MM.1S (cell line): ENCODE measurements around the gene ZNF557.

Experiments used
- DNase-seq: peaks from one replicate; pipeline ENCODE4 v3.0.0-alpha.2; 2015
- H2AFZ ChIP-seq: fragments of 300-600 bp; sonication (generic); 2 replicates; pipeline ENCODE4 v1.6.0; 2016; ENCODE audit warnings: antibody characterized with exemption, low read length
- H3F3A ChIP-seq: fragments of 300-600 bp; sonication (generic); 2 replicates; pipeline ENCODE4 v1.6.1; 2016; ENCODE audit warnings: mild to moderate bottlenecking, antibody characterized with exemption, low read length, moderate library complexity, mixed read lengths; ENCODE audit not compliant: insufficient read depth
- H3K27ac ChIP-seq: fragments of 300-600 bp; sonication (generic); 2 replicates; pipeline ENCODE4 v1.5.1; 2016; ENCODE audit warnings: mild to moderate bottlenecking, low read length
- H3K27me3 ChIP-seq: fragments of 300-600 bp; sonication (generic); replicated peaks from 2 replicates; pipeline ENCODE4 v1.6.0; 2016; ENCODE audit warnings: low read length; ENCODE audit not compliant: insufficient read depth
- H3K36me3 ChIP-seq: fragments of 300-600 bp; sonication (generic); replicated peaks from 2 replicates; pipeline ENCODE4 v1.6.1; 2016; ENCODE audit warnings: mild to moderate bottlenecking, low read length, mixed read lengths; ENCODE audit not compliant: insufficient read depth
- H3K4me1 ChIP-seq: fragments of 300-600 bp; sonication (generic); 2 replicates; pipeline ENCODE4 v1.6.1; 2016; ENCODE audit warnings: low read length, mixed read lengths
- H3K4me2 ChIP-seq: fragments of 300-600 bp; sonication (generic); 2 replicates; pipeline ENCODE4 v1.6.0; 2016; ENCODE audit warnings: low read depth, low read length
- H3K4me3 ChIP-seq: fragments of 300-600 bp; sonication (generic); 2 replicates; pipeline ENCODE4 v1.5.1; 2016; ENCODE audit warnings: low read length, mixed read lengths
- H3K79me2 ChIP-seq: fragments of 300-600 bp; sonication (generic); 2 replicates; pipeline ENCODE4 v1.6.1; 2016; ENCODE audit warnings: mixed run types, low read length, mixed read lengths
- H3K9ac ChIP-seq: fragments of 300-600 bp; sonication (generic); 2 replicates; pipeline ENCODE4 v1.6.1; 2016; ENCODE audit warnings: low read length, mixed read lengths
- H3K9me2 ChIP-seq: fragments of 300-600 bp; sonication (generic); replicated peaks from 2 replicates; pipeline ENCODE4 v1.6.1; 2016; ENCODE audit warnings: mild to moderate bottlenecking, low read length, mixed read lengths; ENCODE audit not compliant: insufficient read depth
- H3K9me3 ChIP-seq: fragments of 300-600 bp; sonication (generic); replicated peaks from 2 replicates; pipeline ENCODE4 v1.6.1; 2016; ENCODE audit warnings: mild to moderate bottlenecking, low read length, mixed read lengths; ENCODE audit not compliant: insufficient read depth
- H4K20me1 ChIP-seq: fragments of 300-600 bp; sonication (generic); 2 replicates; pipeline ENCODE4 v1.6.1; 2016; ENCODE audit warnings: mild to moderate bottlenecking, low read length, moderate library complexity, mixed read lengths; ENCODE audit not compliant: insufficient read depth
- CTCF ChIP-seq: fragments of 300-600 bp; sonication (generic); IDR thresholded peaks from 2 replicates; pipeline ENCODE4 v1.5.1; 2016; ENCODE audit warnings: antibody characterized with exemption, low read length, mixed read lengths
- EZH2 ChIP-seq: fragments of 300-600 bp; sonication (generic); optimal IDR thresholded peaks from 2 replicates; pipeline ENCODE3; 2017; ENCODE audit warnings: low read depth, mild to moderate bottlenecking, antibody characterized with exemption, low read length, mixed read lengths
- EZH2phosphoT487 ChIP-seq: fragments of 300-600 bp; sonication (generic); IDR thresholded peaks from 2 replicates; pipeline ENCODE4 v1.6.1; 2018; ENCODE audit warnings: antibody characterized with exemption, low read length

Gene ZNF557

DNA sequence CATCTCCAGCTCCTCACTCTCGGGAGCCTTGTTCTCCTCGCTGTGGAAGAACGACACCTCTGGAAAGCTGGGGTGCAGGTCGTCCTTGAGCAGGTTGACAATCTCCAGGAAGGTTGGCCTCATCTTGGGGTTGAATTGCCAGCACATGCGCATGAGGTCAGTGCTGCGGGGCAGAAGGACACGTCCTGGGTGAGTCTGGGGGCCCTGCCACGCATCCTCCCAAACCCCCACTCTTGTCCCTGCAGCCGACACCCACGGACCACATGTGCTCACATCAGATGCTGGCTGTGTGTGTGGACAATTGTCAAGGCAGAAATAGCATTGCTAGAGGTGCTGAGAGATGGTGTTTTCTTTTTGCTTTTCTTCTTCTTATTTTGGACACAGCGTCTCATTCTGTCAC, 47.7 kb downstream of the ZNF557 start:
- H4K20me1 ChIP-seq, result no peaks in the 10 kb centered on the region
- H3K27me3 ChIP-seq, result no peaks in the 10 kb centered on the region
- H3K79me2 ChIP-seq, result no peaks in the 10 kb centered on the region
- no peaks in the 10 kb centered on the region for H3K36me3 ChIP-seq
- H3K4me3 ChIP-seq, result no peak overlapping the region
- no peak overlapping the region for H3K4me2 ChIP-seq
- no peak for DNase-seq
- no peaks in the 10 kb centered on the region for H3K9me2 ChIP-seq
- TF ChIP-seq EZH2, result no peak
- no peak for TF ChIP-seq EZH2phosphoT487
- no peak for TF ChIP-seq CTCF
- H2AFZ ChIP-seq, result no peak overlapping the region
- no peaks in the 10 kb centered on the region for H3K4me1 ChIP-seq
- no peaks in the 10 kb centered on the region for H3K9me3 ChIP-seq
- no peak overlapping the region for H3K9ac ChIP-seq
- H3K27ac ChIP-seq, result no peak overlapping the region
- no peaks in the 10 kb centered on the region for H3F3A ChIP-seq

DNA sequence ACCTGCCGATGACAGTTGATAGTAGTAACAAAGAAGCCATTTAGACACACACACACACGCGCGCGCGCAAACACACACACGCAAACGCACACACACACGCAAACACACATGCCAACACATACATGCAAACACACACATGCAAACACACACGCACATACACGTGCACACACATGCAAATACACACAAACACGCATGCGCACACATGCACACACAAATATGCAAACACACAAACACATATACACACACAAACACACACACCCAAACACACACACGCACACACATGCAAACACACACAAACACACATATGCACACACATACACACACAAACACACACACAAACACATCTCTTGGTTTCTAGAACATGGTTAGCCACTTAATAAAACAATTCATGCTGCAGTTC, 50.1 kb downstream of the ZNF557 start:
- no peak for TF ChIP-seq CTCF
- no peak for TF ChIP-seq EZH2phosphoT487
- no peak for TF ChIP-seq EZH2
- H3K4me3 ChIP-seq, result no peak overlapping the region

DNA sequence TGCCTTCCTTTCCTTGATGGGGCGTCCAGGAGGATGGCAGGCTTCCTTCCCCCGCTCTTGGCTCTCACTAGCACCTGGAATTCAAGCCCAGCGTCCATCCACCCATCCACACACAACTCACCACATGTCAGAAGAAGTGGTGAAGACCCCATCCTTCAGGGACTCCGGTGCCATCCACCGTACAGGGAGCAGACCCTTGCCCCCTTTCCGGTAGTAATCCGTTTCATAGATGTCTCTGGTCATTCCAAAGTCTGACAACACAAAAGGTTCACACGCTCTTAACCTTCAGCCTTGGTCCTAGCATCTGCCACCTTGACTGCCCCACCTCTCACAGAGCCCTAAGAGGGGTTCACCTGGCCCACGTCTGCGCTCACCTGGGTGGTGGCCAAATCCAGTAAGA, 51.0 kb downstream of the ZNF557 start:
- H3K9me3 ChIP-seq, result no peaks in the 10 kb centered on the region
- DNase-seq, result no peak
- H4K20me1 ChIP-seq, result no peaks in the 10 kb centered on the region
- no peak overlapping the region for H3K4me2 ChIP-seq
- H3K4me1 ChIP-seq, result no peaks in the 10 kb centered on the region
- H3K4me3 ChIP-seq, result no peak overlapping the region
- H3K27ac ChIP-seq, result no peak overlapping the region
- H3K9ac ChIP-seq, result no peak overlapping the region
- no peaks in the 10 kb centered on the region for H3K9me2 ChIP-seq
- TF ChIP-seq EZH2, result no peak
- no peaks in the 10 kb centered on the region for H3K79me2 ChIP-seq
- H3K27me3 ChIP-seq, result no peaks in the 10 kb centered on the region
- no peak overlapping the region for H2AFZ ChIP-seq
- no peaks in the 10 kb centered on the region for H3K36me3 ChIP-seq
- no peaks in the 10 kb centered on the region for H3F3A ChIP-seq

More for the DNA sequence above, 50.1 kb downstream of the ZNF557 start:
- Histone ChIP-seq H3K27me3 (no peaks in the 10 kb centered on the region), H3K9me2 (no peaks in the 10 kb centered on the region), H3K36me3 (no peaks in the 10 kb centered on the region), H3K79me2 (no peaks in the 10 kb centered on the region), H3K4me2 (no peak overlapping the region), H2AFZ (no peak overlapping the region), H4K20me1 (no peaks in the 10 kb centered on the region), H3K4me1 (no peaks in the 10 kb centered on the region), H3F3A (no peaks in the 10 kb centered on the region), H3K9ac (no peak overlapping the region), H3K27ac (no peak overlapping the region), H3K9me3 (no peaks in the 10 kb centered on the region)
- no peak for DNase-seq

- no peak overlapping the region for H3K4me3 ChIP-seq
- no peaks in the 10 kb centered on the region for H3K9me3 ChIP-seq
- no peak overlapping the region for H2AFZ ChIP-seq
- H3K36me3 ChIP-seq, result no peaks in the 10 kb centered on the region
- H3K9me2 ChIP-seq, result no peaks in the 10 kb centered on the region
- H3K27ac ChIP-seq, result no peak overlapping the region
- H4K20me1 ChIP-seq, result no peaks in the 10 kb centered on the region
- no peak overlapping the region for H3K4me2 ChIP-seq
- H3K4me1 ChIP-seq, result no peaks in the 10 kb centered on the region
- H3K27me3 ChIP-seq, result no peaks in the 10 kb centered on the region
- H3F3A ChIP-seq, result no peaks in the 10 kb centered on the region
- no peak for TF ChIP-seq EZH2
- TF ChIP-seq EZH2phosphoT487, result no peak
- TF ChIP-seq CTCF, result no peak
- DNase-seq, result no peak
- H3K9ac ChIP-seq, result no peak overlapping the region
- no peaks in the 10 kb centered on the region for H3K79me2 ChIP-seq
Measured at GRCh38 chr19:7122701-7123100, 53.2 kb downstream of the ZNF557 start.
